Thymus (tissue), 2 donors: ENCODE data around the gene PET117. TPM values are rescaled to one million over a fixed set of nuclear protein-coding genes. Genes with fewer than 3 reads are reported as not detected.

Experiments used
- polyA plus RNA-seq: library from polyadenylated mRNA; stranded (reverse); fragments of 200-250 nt; gene quantifications from one replicate; pipeline ENCODE4 v1.2.3, GENCODE V29; 2013
- total RNA-seq: library from RNA; stranded (reverse); fragments of 120-200 nt; gene quantifications from one replicate; pipeline ENCODE4 v1.2.4, GENCODE V29; 2013
- donor health status: healthy.

PET117 gene
- total and polyA plus RNA-seq, 2 donors = 11.4 to 11.9 TPM

Other genes starting within 250 kb of the PET117 start
- 102 TPM for gene SNX5, start 169.1 kb upstream of the PET117 start, total RNA-seq
- gene SNX5, start 169.1 kb upstream of the PET117 start, polyA plus RNA-seq = 134 TPM
- gene MGME1, start 168.8 kb upstream of the PET117 start, total RNA-seq = 22.9 TPM
- 23.1 TPM for gene MGME1, start 168.8 kb upstream of the PET117 start, polyA plus RNA-seq
- gene OVOL2, start 79.9 kb upstream of the PET117 start, total RNA-seq = 0.94 TPM
- gene OVOL2, start 79.9 kb upstream of the PET117 start, polyA plus RNA-seq = 3.1 TPM
- gene KAT14, start within 50 bp of the PET117 start, total RNA-seq = 17.1 TPM
- 9.8 TPM for gene KAT14, start within 50 bp of the PET117 start, polyA plus RNA-seq
- 10.9 TPM for gene ZNF133, start 150.7 kb downstream of the PET117 start, total RNA-seq
- 15.9 TPM for gene ZNF133, start 150.7 kb downstream of the PET117 start, polyA plus RNA-seq